PFSK-1 (cell line): ENCODE data around the gene ABLIM2.

Source experiments
- FOXP2 ChIP-seq: optimal IDR thresholded peaks from 2 replicates; pipeline ENCODE3; 2011; ENCODE audit warnings: borderline replicate concordance, control low read depth, inconsistent platforms; ENCODE audit not compliant: insufficient read depth; ENCODE audit errors: extremely low read length, extremely low read depth
- POLR2AphosphoS5 ChIP-seq: IDR thresholded peaks from 2 replicates; pipeline ENCODE4 v1.6.1; 2012; ENCODE audit warnings: low read depth, mild to moderate bottlenecking, control low read depth, low read length, moderate library complexity
- SIN3A ChIP-seq: IDR thresholded peaks from 2 replicates; pipeline ENCODE4 v1.6.1; 2012; ENCODE audit warnings: mild to moderate bottlenecking, low read length, moderate library complexity, borderline replicate concordance; ENCODE audit not compliant: insufficient read depth
- TAF1 ChIP-seq: IDR thresholded peaks from 2 replicates; pipeline ENCODE4 v1.6.1; 2012; ENCODE audit warnings: low read length, control low read depth, borderline replicate concordance; ENCODE audit not compliant: insufficient read depth
- TF ChIP-seq, protein P1 (sequence below), 2 experiments: IDR thresholded peaks; 2 replicates each; pipeline versions ENCODE4 v1.6.1 to v1.8.0; 2011 to 2012; ENCODE audit warnings: low read depth in 2 of 2, low read length in 2 of 2, control low read depth in 1 of 2, inconsistent platforms in 1 of 2, mild to moderate bottlenecking in 1 of 2, moderate library complexity in 1 of 2; ENCODE audit not compliant: insufficient read depth in 1 of 2

DNA sequence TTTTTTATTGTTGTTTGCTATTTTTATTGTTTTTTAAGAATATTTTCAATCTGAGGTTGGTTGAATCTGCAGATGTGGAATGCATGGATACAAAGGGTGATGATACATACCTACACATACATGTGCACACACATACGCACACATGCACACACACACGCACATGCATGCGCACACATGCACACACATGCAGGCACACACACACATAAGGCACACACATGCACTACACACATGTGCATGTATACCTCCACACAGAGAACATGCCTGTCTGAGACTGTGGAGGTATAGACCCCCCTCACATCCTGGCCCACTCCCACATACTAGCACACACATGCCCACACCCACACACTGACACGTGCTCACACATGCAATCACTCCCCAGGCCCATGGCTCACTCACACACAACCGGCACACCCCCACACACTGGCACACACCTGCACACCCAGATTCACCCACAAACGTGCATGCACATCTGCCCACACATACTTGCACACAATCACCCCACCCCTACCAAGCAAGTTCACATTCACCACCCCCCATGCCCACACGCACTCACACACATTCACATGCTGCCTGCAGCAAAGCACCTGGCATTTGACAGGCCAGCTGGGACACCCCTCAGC, 121.4 kb downstream of the ABLIM2 start:
- no peak for TF ChIP-seq TAF1
- no peak for TF ChIP-seq POLR2AphosphoS5
- TF ChIP-seq, protein P1, sequence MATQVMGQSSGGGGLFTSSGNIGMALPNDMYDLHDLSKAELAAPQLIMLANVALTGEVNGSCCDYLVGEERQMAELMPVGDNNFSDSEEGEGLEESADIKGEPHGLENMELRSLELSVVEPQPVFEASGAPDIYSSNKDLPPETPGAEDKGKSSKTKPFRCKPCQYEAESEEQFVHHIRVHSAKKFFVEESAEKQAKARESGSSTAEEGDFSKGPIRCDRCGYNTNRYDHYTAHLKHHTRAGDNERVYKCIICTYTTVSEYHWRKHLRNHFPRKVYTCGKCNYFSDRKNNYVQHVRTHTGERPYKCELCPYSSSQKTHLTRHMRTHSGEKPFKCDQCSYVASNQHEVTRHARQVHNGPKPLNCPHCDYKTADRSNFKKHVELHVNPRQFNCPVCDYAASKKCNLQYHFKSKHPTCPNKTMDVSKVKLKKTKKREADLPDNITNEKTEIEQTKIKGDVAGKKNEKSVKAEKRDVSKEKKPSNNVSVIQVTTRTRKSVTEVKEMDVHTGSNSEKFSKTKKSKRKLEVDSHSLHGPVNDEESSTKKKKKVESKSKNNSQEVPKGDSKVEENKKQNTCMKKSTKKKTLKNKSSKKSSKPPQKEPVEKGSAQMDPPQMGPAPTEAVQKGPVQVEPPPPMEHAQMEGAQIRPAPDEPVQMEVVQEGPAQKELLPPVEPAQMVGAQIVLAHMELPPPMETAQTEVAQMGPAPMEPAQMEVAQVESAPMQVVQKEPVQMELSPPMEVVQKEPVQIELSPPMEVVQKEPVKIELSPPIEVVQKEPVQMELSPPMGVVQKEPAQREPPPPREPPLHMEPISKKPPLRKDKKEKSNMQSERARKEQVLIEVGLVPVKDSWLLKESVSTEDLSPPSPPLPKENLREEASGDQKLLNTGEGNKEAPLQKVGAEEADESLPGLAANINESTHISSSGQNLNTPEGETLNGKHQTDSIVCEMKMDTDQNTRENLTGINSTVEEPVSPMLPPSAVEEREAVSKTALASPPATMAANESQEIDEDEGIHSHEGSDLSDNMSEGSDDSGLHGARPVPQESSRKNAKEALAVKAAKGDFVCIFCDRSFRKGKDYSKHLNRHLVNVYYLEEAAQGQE (IDR thresholded peaks at IDR 0.05; ENCODE audit: insufficient read depth in 1 of 2, low read depth in 2 of 2, low read length in 2 of 2), result no peak
- no peak for TF ChIP-seq SIN3A
- TF ChIP-seq FOXP2, result no peak
